ENCODE results near the gene SH2D4B.

- TF ChIP-seq, protein P1, sequence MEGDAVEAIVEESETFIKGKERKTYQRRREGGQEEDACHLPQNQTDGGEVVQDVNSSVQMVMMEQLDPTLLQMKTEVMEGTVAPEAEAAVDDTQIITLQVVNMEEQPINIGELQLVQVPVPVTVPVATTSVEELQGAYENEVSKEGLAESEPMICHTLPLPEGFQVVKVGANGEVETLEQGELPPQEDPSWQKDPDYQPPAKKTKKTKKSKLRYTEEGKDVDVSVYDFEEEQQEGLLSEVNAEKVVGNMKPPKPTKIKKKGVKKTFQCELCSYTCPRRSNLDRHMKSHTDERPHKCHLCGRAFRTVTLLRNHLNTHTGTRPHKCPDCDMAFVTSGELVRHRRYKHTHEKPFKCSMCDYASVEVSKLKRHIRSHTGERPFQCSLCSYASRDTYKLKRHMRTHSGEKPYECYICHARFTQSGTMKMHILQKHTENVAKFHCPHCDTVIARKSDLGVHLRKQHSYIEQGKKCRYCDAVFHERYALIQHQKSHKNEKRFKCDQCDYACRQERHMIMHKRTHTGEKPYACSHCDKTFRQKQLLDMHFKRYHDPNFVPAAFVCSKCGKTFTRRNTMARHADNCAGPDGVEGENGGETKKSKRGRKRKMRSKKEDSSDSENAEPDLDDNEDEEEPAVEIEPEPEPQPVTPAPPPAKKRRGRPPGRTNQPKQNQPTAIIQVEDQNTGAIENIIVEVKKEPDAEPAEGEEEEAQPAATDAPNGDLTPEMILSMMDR (IDR thresholded peaks at IDR 0.05), result no peak
- TF ChIP-seq POLR2AphosphoS5 (IDR thresholded peaks at IDR 0.05; ENCODE audit: low read depth, low read length), result no peak
- no peak for TF ChIP-seq SIN3A (IDR thresholded peaks at IDR 0.05; ENCODE audit: borderline replicate concordance, insufficient read depth, low read depth, low read length)
- no peak for TF ChIP-seq TCF7L2 (IDR thresholded peaks at IDR 0.05; ENCODE audit: low read depth, low read length)
These were observed 95.7 kb downstream of the SH2D4B start for GRCh38 chr10:80633383-80633860.
